H9 (cell line): ENCODE results near the gene NFU1. TPM values are rescaled to one million over a fixed set of nuclear protein-coding genes. Genes with fewer than 3 reads are reported as not detected.
A peak's percentile ranks its signal among the peaks of the same experiment; 100 is the strongest.

Source experiments
- DNase-seq: peaks from one replicate; pipeline ENCODE4 v3.0.0-alpha.2; 2017
- H2AFZ ChIP-seq: one replicate; pipeline ENCODE4 v1.6.1; 2013; ENCODE audit warnings: mild to moderate bottlenecking, low read length, control low read depth, moderate library complexity
- H2AK5ac ChIP-seq: 2 replicates; pipeline ENCODE4 v1.6.1; 2013; ENCODE audit warnings: low read length, control low read depth, mixed read lengths; ENCODE audit not compliant: insufficient read length
- H2BK120ac ChIP-seq: one replicate; pipeline ENCODE4 v1.6.1; 2013; ENCODE audit warnings: low read depth, mild to moderate bottlenecking, low read length, control low read depth, inconsistent platforms; ENCODE audit not compliant: poor library complexity, severe bottlenecking
- H2BK12ac ChIP-seq: 2 replicates; pipeline ENCODE4 v1.6.1; 2013; ENCODE audit warnings: low read length, control low read depth, mixed read lengths, low read depth; ENCODE audit not compliant: insufficient read length
- H2BK15ac ChIP-seq: 2 replicates; pipeline ENCODE4 v1.6.1; 2013; ENCODE audit warnings: low read depth, low read length, control low read depth
- H2BK20ac ChIP-seq: one replicate; pipeline ENCODE4 v1.6.1; 2013; ENCODE audit warnings: low read depth, mild to moderate bottlenecking, low read length, control low read depth, inconsistent platforms; ENCODE audit not compliant: poor library complexity, severe bottlenecking
- H2BK5ac ChIP-seq: 2 replicates; pipeline ENCODE4 v1.6.1; 2013; ENCODE audit warnings: low read length, control low read depth, mixed read lengths; ENCODE audit not compliant: insufficient read length
- H3K14ac ChIP-seq: 2 replicates; pipeline ENCODE4 v1.6.1; 2013; ENCODE audit warnings: low read length, control low read depth; ENCODE audit not compliant: insufficient read depth
- H3K18ac ChIP-seq: 2 replicates; pipeline ENCODE4 v1.6.1; 2013; ENCODE audit warnings: low read depth, mild to moderate bottlenecking, mixed read lengths, low read length, control low read depth; ENCODE audit not compliant: insufficient read length
- H3K23ac ChIP-seq: 2 replicates; pipeline ENCODE4 v1.6.1; 2013; ENCODE audit warnings: low read length, control low read depth, mixed read lengths, low read depth; ENCODE audit not compliant: insufficient read length
- H3K23me2 ChIP-seq: 2 replicates; pipeline ENCODE4 v1.6.1; 2013; ENCODE audit warnings: low read depth, mild to moderate bottlenecking, mixed read lengths, low read length, control low read depth; ENCODE audit not compliant: insufficient read length, poor library complexity, severe bottlenecking
- H3K27ac ChIP-seq: 2 replicates; pipeline ENCODE4 v1.5.1; 2013; ENCODE audit warnings: low read length, control low read depth, mixed read lengths, low read depth; ENCODE audit not compliant: insufficient read length
- H3K27me3 ChIP-seq: 2 replicates; pipeline ENCODE4 v1.6.1; 2013; ENCODE audit warnings: low read length, control low read depth, inconsistent platforms; ENCODE audit not compliant: insufficient read depth
- H3K4ac ChIP-seq: 2 replicates; pipeline ENCODE4 v1.6.1; 2013; ENCODE audit warnings: low read depth, mild to moderate bottlenecking, control low read depth, inconsistent platforms, low read length, moderate library complexity
- H3K4me1 ChIP-seq: 2 replicates; pipeline ENCODE4 v1.6.1; 2013; ENCODE audit warnings: low read length, control low read depth, inconsistent platforms; ENCODE audit not compliant: insufficient read depth
- H3K4me2 ChIP-seq: 2 replicates; pipeline ENCODE4 v1.6.1; 2013; ENCODE audit warnings: low read length, control low read depth, mixed read lengths; ENCODE audit not compliant: insufficient read length, insufficient read depth
- H3K56ac ChIP-seq: 2 replicates; pipeline ENCODE4 v1.6.1; 2013; ENCODE audit warnings: low read depth, mild to moderate bottlenecking, mixed read lengths, low read length, control low read depth; ENCODE audit not compliant: insufficient read length
- H3K79me1 ChIP-seq: 2 replicates; pipeline ENCODE4 v1.6.1; 2013; ENCODE audit warnings: low read depth, mild to moderate bottlenecking, moderate library complexity, low read length, control low read depth, inconsistent platforms; ENCODE audit not compliant: insufficient read depth, poor library complexity, severe bottlenecking
- H3K79me2 ChIP-seq: 2 replicates; pipeline ENCODE4 v1.6.1; 2013; ENCODE audit warnings: low read length, control low read depth, inconsistent platforms; ENCODE audit not compliant: insufficient read depth
- H3K9ac ChIP-seq: 2 replicates; pipeline ENCODE4 v1.6.1; 2013; ENCODE audit warnings: low read length, control low read depth, mixed read lengths; ENCODE audit not compliant: insufficient read length; ENCODE audit errors: extremely low read depth
- H3K9me3 ChIP-seq: one replicate; pipeline ENCODE4 v1.6.1; 2013; ENCODE audit warnings: low read depth, low read length, inconsistent platforms; ENCODE audit not compliant: control insufficient read depth
- H3T11ph ChIP-seq: one replicate; pipeline ENCODE4 v1.6.1; 2013; ENCODE audit warnings: mild to moderate bottlenecking, low read length, control low read depth, inconsistent platforms
- H4K20me1 ChIP-seq: one replicate; pipeline ENCODE4 v1.6.1; 2013; ENCODE audit not compliant: control insufficient read depth, insufficient read length, insufficient read depth
- H4K5ac ChIP-seq: 2 replicates; pipeline ENCODE4 v1.6.1; 2013; ENCODE audit warnings: low read depth, mild to moderate bottlenecking, mixed read lengths, low read length, control low read depth; ENCODE audit not compliant: insufficient read length
- H4K8ac ChIP-seq: replicated peaks from 2 replicates; pipeline ENCODE4 v1.6.1; 2013; ENCODE audit warnings: low read length, control low read depth, mixed read lengths, low read depth; ENCODE audit not compliant: insufficient read length
- H4K91ac ChIP-seq: 2 replicates; pipeline ENCODE4 v1.6.1; 2013; ENCODE audit warnings: low read depth, mild to moderate bottlenecking, moderate library complexity, mixed read lengths, low read length, control low read depth; ENCODE audit not compliant: insufficient read length
- H3K27ac Mint-ChIP-seq, 3 experiments: 2 replicates in 2 of 3; 3 replicates in 1 of 3; pipeline ENCODE4 v1.8.0; 2020 to 2021; ENCODE audit warnings: mixed read lengths in 3 of 3, mild to moderate bottlenecking in 1 of 3, moderate library complexity in 1 of 3
- H3K27me3 Mint-ChIP-seq: 2 replicates; pipeline ENCODE4 v1.8.0; 2021; ENCODE audit warnings: low read depth, mild to moderate bottlenecking, moderate library complexity, mixed read lengths
- H3K36me3 Mint-ChIP-seq, 3 experiments: 2 replicates in 2 of 3; 3 replicates in 1 of 3; pipeline ENCODE4 v1.8.0; 2020 to 2021; ENCODE audit warnings: low read depth in 3 of 3, mixed read lengths in 3 of 3; ENCODE audit not compliant: insufficient read depth in 1 of 3
- H3K4me1 Mint-ChIP-seq, 2 experiments: 2 replicates each; pipeline ENCODE4 v1.8.0; 2020; ENCODE audit warnings: mixed read lengths in 2 of 2
- H3K4me3 Mint-ChIP-seq, 2 experiments: 2 replicates in 1 of 2; 3 replicates in 1 of 2; pipeline ENCODE4 v1.8.0; 2020 to 2021; ENCODE audit warnings: mild to moderate bottlenecking in 2 of 2, mixed read lengths in 2 of 2, moderate library complexity in 1 of 2
- H3K9me3 Mint-ChIP-seq, 2 experiments: 2 replicates in 1 of 2; 3 replicates in 1 of 2; pipeline ENCODE4 v1.8.0; 2020; ENCODE audit warnings: mild to moderate bottlenecking in 2 of 2, mixed read lengths in 2 of 2, moderate library complexity in 1 of 2
- WGBS: extraction: QIAGEN DNeasy Blood & Tissue Kit; methylation state at CpG from one replicate; pipeline ENCODE4 v1.1.7; 2013; ENCODE audit warnings: missing lambda C conversion rate, low lambda C conversion rate, mixed read lengths; ENCODE audit not compliant: insufficient read length; ENCODE audit errors: extremely low coverage; 5-methylcytosine and 5-hydroxymethylcytosine counted together
- long read RNA-seq: library from polyadenylated mRNA; unstranded; transcript quantifications from one replicate; pipeline ENCODE4 v2.0.0, GENCODE V29; 2020
- total RNA-seq: library from RNA; stranded (reverse); gene quantifications from 2 replicates; pipeline ENCODE4 v1.2.1, GENCODE V29; 2021
- TF ChIP-seq, protein P1 (sequence below): fragments of 200-600 bp; sonication (generic); conservative IDR thresholded peaks from 3 replicates; pipeline ENCODE4 v1.8.0; 2021; ENCODE audit warnings: antibody characterized with exemption, mild to moderate bottlenecking

Gene NFU1
- total RNA-seq = 61.4 and 63.0 TPM in 2 replicates
- long read RNA-seq, transcript NFU1-203 (8 exons, 1,467 nt) = major isoform, 19 of 25 reads
- long read RNA-seq, partial matches to known transcripts = 1 of 25 reads
- long read RNA-seq, other reads (novel, unspliced or antisense) = 4 of 25 reads

DNA sequence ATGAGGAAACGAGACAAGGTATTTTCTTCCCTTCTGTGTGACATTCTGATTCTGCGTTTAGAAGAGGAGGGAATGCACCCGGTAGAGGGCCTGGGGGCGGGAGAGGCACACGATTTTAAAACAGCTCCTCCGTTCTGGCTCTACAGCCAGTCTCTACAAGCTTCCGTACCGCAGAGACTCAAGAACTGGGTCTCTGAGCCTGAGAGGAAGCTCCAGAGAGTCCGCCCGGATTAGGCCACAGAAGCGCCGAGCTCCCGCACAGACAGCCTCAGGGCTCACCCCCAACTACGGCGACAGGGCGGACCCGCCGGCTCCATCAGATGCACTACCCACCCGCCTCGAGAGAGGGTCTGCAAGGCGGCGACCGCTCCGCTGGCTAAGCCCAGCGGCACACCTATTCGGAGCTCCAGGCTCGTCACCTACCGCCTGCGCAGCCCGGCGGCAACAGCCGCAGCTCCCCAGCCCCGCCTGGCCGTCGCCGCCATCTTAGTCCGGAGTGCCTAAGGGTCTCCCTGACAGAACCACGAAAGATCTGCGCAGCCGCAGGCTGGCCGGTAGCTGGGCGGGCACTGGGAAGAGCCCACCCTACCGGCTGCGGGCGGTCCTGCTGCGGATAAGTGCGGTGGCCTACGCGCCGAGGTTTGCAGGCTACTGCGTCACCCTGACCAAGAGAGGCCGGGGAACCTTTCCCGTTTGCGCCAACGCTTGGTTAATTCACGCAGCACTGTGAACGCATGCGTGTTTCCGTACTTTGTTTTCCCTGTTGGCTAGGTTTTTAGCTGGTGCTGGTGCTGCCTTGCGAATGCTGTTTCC lies at the start of gene NFU1:
TSS of gene NFU1 (minus strand) at position 498 of the 813 bp plus-strand sequence. CDS start at position 485, 13 bp downstream.
- Histone ChIP-seq H3K23me2 (peaks cover 11% of the 10 kb centered on the region), H4K20me1 (no peaks in the 10 kb centered on the region), H4K8ac (peak within 1 kb of the TSS; percentile 91), H2BK5ac (peak within 1 kb of the TSS; percentile 94), H3K18ac (peak within 1 kb of the TSS; percentile 96), H2AFZ (peak within 1 kb of the TSS; percentile 96), H3K4me2 (peak within 1 kb of the TSS; percentile 100), H3K79me1 (no peaks in the 10 kb centered on the region), H2BK15ac (no peak within 1 kb of the TSS; the same call in 1 of the 2 replicates), H3T11ph (no peak within 1 kb of the TSS), H4K91ac (peak within 1 kb of the TSS; percentile 45), H3K23ac (no peak within 1 kb of the TSS), H3K4me1 (no peaks in the 10 kb centered on the region; the same call in 1 of the 2 replicates), H2BK20ac (no peak within 1 kb of the TSS), H3K4ac (no peak within 1 kb of the TSS), H3K27ac (peak within 1 kb of the TSS; percentile 95), H3K14ac (peak within 1 kb of the TSS; percentile 87), H4K5ac (peak within 1 kb of the TSS; percentile 98), H2AK5ac (no peak within 1 kb of the TSS), H2BK12ac (peak within 1 kb of the TSS; percentile 45), H3K27me3 (no peaks in the 10 kb centered on the region), H3K9ac (peak within 1 kb of the TSS; percentile 89), H3K9me3 (no peaks in the 10 kb centered on the region), H2BK120ac (no peak within 1 kb of the TSS), H3K79me2 (no peaks in the 10 kb centered on the region), H3K56ac (peak within 1 kb of the TSS; percentile 95)
- TF ChIP-seq, protein P1, sequence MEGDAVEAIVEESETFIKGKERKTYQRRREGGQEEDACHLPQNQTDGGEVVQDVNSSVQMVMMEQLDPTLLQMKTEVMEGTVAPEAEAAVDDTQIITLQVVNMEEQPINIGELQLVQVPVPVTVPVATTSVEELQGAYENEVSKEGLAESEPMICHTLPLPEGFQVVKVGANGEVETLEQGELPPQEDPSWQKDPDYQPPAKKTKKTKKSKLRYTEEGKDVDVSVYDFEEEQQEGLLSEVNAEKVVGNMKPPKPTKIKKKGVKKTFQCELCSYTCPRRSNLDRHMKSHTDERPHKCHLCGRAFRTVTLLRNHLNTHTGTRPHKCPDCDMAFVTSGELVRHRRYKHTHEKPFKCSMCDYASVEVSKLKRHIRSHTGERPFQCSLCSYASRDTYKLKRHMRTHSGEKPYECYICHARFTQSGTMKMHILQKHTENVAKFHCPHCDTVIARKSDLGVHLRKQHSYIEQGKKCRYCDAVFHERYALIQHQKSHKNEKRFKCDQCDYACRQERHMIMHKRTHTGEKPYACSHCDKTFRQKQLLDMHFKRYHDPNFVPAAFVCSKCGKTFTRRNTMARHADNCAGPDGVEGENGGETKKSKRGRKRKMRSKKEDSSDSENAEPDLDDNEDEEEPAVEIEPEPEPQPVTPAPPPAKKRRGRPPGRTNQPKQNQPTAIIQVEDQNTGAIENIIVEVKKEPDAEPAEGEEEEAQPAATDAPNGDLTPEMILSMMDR = peak; percentile 60
- H3K9me3 Mint-ChIP-seq = peaks cover 0 to 4% of the 10 kb centered on the region in 2 experiments; a peak in 3 of 5 replicates
- peak within 1 kb of the TSS; percentile 97 to 98 (median 97) for H3K27ac Mint-ChIP-seq
- peak within 1 kb of the TSS; percentile 93 to 96 for H3K4me3 Mint-ChIP-seq
- no CpG with 5 or more reads among the region's 60 CpGs for WGBS
- DNase-seq = peak; percentile 96
- H3K27me3 Mint-ChIP-seq = no peaks in the 10 kb centered on the region
- H3K4me1 Mint-ChIP-seq = peaks cover 27 to 28% of the 10 kb centered on the region in 2 experiments
- peaks cover 0 to 16% (median 4%) of the 10 kb centered on the region in 3 experiments; a peak in 3 of 7 replicates for H3K36me3 Mint-ChIP-seq
